Duodenal mucosa (tissue), 2 donors: ENCODE results near the gene PKD1L1.

Source experiments
- H3K27ac ChIP-seq: one replicate; pipeline ENCODE4 v1.7.0; 2013; ENCODE audit warnings: low read depth, low read length
- H3K27me3 ChIP-seq, 2 donors: one replicate each; pipeline ENCODE4 v1.7.0; 2013; ENCODE audit warnings: low read length in 2 of 2, control low read depth in 1 of 2; ENCODE audit not compliant: insufficient read depth in 2 of 2, control insufficient read depth in 1 of 2
- H3K36me3 ChIP-seq, 2 donors: one replicate each; pipeline ENCODE4 v1.7.0; 2013; ENCODE audit warnings: low read length in 2 of 2, control low read depth in 1 of 2; ENCODE audit not compliant: insufficient read depth in 2 of 2, control insufficient read depth in 1 of 2
- H3K4me1 ChIP-seq, 2 donors: one replicate each; pipeline ENCODE4 v1.7.0; 2013; ENCODE audit warnings: low read length in 2 of 2, control low read depth in 1 of 2; ENCODE audit not compliant: insufficient read depth in 2 of 2, control insufficient read depth in 1 of 2
- H3K4me3 ChIP-seq, 2 donors: one replicate each; pipeline ENCODE4 v1.7.0; 2013; ENCODE audit warnings: low read length in 2 of 2, low read depth in 1 of 2
- H3K9ac ChIP-seq, 2 donors: one replicate each; pipeline ENCODE4 v1.7.0; 2013; ENCODE audit warnings: low read length in 2 of 2, low read depth in 1 of 2
- H3K9me3 ChIP-seq, 2 donors: one replicate each; pipeline ENCODE4 v1.7.0; 2013; ENCODE audit warnings: low read length in 2 of 2, control low read depth in 1 of 2; ENCODE audit not compliant: control insufficient read depth in 1 of 2

PKD1L1 gene

DNA sequence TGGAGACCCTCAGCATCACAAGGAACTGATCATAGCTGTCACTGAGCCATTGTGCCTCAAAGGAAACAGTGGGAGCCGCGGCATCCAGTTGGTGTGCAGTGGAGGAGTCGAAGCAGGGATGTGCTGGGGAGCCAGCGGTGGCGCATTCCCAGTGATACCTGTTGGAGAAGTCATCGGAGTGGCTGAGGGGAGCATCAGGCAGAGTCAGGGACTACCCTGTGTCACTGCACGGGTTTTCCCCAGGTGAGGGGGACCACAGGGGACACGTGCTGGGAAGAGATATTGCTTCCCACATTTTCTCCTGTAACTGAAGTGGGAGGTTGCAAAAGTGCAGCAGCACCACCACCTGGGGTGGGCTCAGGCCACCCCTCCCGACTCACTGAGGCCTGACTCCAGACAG, 57.7 kb downstream of the PKD1L1 start:
- Histone ChIP-seq H3K4me3 (no peak overlapping the region), H3K4me1 (no peaks in the 10 kb centered on the region), H3K27ac (no peak overlapping the region), H3K27me3 (no peaks in the 10 kb centered on the region), H3K9ac (no peak overlapping the region), H3K9me3 (no peaks in the 10 kb centered on the region), H3K36me3 (no peaks in the 10 kb centered on the region)

DNA sequence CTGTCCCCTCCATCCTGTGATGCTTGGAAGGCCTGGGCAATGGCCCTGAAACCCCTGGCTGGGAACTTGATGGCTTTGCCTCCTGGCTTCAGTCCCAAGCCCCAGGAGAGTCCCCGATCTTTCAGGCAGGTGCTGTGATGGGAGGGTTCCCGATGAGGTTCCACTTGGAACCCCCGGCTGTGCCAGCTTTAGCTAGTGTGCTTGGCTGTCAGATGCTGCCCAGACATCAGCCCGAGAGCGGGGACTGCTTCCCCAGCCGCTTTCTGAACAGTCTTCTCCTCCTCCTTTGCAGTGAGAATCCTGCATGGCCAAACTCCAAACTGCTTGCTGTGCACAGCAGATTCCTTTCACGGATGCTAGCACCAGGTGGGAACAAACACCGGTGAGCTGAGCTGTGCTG, 58.1 kb downstream of the PKD1L1 start:
- H3K36me3 ChIP-seq = no peaks in the 10 kb centered on the region
- H3K9ac ChIP-seq = no peak overlapping the region
- H3K4me3 ChIP-seq = no peak overlapping the region
- H3K27ac ChIP-seq = no peak overlapping the region
- H3K27me3 ChIP-seq = no peaks in the 10 kb centered on the region
- H3K4me1 ChIP-seq = no peaks in the 10 kb centered on the region
- H3K9me3 ChIP-seq = no peaks in the 10 kb centered on the region

DNA sequence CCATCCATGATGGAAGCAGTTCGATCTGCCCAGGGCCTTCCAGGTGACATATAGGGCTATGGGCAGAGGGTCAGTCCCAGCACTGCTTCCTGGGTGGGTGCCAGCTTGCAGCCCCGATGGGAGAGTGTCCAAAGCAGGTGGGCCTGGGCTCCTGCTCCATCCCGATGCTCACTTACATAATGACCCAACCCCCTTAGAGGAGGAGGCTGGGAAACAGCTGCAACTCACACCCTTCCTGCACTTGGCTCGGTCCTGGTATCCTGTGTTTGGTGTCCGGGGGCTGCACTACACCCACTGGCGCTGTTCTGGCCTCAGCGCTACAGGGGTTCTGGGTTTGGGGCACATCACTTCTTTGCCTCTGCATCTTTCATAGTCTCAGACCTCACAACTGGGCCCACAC, 58.5 kb downstream of the PKD1L1 start:
- H3K9ac ChIP-seq = no peak overlapping the region
- H3K27me3 ChIP-seq = no peaks in the 10 kb centered on the region
- no peak overlapping the region for H3K4me3 ChIP-seq
- no peaks in the 10 kb centered on the region for H3K36me3 ChIP-seq
- no peaks in the 10 kb centered on the region for H3K4me1 ChIP-seq
- H3K9me3 ChIP-seq = no peaks in the 10 kb centered on the region
- H3K27ac ChIP-seq = no peak overlapping the region

DNA sequence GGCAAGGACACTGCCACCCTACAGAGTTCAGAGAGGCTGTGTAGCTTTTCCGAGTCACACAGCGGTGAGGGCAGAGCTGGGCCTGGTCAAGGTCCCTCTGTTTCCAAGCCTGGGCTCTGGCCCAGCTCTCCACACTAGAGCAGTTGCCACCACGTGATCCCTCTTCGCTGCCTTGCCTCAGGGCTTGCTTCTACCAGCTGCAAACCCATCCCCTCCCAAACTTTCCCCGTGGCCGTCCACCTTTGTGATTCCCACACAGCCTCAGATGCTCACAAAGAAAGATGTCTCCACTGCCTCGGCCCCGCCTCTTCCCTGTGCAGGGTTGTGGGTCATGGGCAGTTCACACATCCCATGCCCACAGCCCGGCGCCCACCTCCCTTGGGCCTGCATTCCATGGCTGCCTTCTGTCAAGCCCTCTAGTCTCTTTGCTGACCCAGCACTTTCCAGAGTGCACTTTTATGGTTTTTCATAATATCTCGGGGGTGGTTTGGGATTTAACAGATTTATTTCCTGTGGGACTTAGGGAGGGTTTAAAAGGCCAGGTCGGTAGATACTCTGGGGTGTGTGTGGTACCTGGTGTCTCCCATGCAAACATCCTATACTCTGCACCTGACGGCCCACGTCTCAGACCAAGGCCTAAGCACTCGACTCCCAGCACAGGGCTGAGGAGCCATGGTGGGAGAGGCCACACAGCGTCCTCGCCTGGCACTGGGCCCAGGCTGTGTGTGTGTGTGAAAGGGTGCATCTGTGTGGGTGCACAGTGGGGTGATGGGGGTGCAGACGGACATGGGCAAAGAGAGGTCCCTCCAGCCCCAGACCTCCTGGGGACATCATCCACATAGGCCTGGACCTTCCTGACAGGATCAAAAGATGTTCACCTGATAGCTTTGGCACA, 59.6 kb downstream of the PKD1L1 start:
- H3K9me3 ChIP-seq = no peaks in the 10 kb centered on the region
- no peaks in the 10 kb centered on the region for H3K27me3 ChIP-seq
- H3K9ac ChIP-seq = no peak overlapping the region
- no peaks in the 10 kb centered on the region for H3K4me1 ChIP-seq
- no peak overlapping the region for H3K27ac ChIP-seq
- H3K4me3 ChIP-seq = no peak overlapping the region
- no peaks in the 10 kb centered on the region for H3K36me3 ChIP-seq

DNA sequence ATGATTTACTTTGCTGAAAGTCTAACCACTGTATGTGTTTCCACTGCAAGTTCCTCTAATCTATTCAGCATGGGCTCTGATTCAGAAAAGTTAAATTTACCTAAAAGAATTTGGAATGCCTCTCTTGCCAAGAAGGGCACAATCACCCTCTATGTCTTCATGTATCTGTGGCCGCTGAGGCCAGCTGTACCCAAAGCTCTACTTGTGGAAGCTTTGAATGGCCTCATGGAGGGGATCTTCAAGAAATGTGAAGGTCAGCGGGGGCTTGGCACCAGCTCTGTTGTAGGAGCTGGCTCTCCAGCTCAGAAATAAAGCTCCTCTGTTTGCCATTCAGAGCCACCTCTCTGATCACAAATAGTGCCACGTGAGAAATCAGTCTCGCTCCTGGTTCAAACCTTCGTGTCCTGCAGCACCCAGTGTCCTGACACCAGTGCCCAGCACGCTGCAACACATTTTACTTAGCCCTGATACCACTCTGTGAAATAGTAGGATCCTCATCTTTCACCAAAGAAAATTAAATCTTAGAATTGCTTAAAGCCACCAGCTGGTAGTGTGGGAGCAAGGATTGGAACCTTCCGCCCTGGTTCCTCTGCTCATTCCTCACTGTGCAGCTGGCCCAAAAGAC, 61.1 kb downstream of the PKD1L1 start:
- no peak overlapping the region for H3K4me3 ChIP-seq
- H3K27me3 ChIP-seq = no peaks in the 10 kb centered on the region
- no peak overlapping the region for H3K9ac ChIP-seq
- no peak overlapping the region for H3K27ac ChIP-seq
- no peaks in the 10 kb centered on the region for H3K4me1 ChIP-seq
- no peaks in the 10 kb centered on the region for H3K9me3 ChIP-seq
- H3K36me3 ChIP-seq = no peaks in the 10 kb centered on the region

DNA sequence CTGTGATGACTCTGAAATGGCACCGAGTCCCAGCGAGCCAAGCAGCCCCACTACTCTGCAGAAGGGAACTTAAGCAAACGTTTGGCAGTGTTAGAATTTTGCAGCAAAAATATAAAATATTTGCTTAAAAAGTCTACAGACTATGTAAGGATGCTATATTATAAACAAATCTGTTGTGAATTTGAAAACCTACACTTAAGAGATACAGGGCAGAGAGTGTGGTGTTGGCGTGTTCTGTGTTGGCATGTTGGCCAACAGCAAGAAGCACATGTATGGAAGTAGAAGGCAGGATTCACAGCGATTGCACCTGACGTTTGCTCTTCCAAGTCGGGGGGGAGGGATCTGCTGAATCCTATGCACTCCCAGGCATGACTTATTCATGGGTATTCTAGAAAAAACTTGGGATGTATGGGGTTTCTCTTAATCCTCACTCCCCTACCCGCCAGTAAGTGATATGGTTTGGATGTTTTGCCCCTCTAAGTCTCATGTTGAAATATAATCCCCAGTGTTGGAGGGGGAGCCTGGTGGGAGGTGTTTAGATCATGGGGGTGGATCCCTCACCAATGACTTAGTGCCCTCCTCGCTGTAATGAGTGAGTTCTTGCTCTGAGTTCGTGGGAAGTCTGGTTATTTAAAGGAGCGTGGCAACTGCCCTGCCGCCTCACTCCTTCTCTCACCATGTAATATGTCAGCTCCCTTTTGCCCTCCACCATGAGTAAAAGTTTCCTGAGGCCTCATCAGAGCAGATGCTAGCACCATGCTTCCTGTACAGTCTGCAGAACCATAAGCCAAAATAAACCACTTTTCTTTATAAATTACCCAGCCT, 62.1 kb downstream of the PKD1L1 start:
- H3K4me3 ChIP-seq = no peak overlapping the region
- H3K9me3 ChIP-seq = no peaks in the 10 kb centered on the region
- H3K27ac ChIP-seq = no peak overlapping the region
- no peaks in the 10 kb centered on the region for H3K27me3 ChIP-seq
- H3K9ac ChIP-seq = no peak overlapping the region
- no peaks in the 10 kb centered on the region for H3K4me1 ChIP-seq
- H3K36me3 ChIP-seq = no peaks in the 10 kb centered on the region

DNA sequence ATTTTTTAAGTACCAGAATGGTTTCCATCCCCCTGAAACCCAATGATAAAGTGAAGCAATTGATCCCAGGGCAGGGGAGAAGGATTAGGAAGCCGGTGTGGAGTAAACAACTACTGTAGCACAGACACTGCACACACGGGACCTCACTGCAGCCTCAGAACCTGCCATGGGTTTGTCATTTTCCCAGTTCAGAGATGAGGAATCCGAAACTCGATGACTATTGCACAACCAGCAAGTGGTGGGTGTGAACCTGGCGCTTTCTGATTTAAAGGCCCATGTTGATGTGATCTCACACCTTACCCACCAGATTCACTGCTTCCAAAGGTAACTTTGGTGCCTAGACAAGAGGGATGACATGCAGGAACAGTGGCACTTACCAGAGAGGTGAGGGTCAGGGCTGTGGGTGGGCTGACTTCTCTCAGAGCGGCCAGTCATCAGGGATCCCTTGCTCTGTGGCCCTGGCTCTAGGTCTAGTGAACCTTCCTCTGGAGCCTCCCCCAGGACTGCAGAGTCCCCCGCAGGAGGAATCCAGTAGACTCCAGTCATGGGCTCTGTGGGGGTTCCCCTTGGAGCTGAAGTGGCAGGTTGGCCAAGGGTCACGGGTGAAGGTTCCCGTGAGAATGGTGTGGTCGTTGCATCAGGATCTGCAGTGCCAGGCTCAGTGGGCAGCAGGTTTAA, 62.8 kb downstream of the PKD1L1 start:
- Histone ChIP-seq H3K9ac (no peak overlapping the region), H3K9me3 (no peaks in the 10 kb centered on the region)

DNA sequence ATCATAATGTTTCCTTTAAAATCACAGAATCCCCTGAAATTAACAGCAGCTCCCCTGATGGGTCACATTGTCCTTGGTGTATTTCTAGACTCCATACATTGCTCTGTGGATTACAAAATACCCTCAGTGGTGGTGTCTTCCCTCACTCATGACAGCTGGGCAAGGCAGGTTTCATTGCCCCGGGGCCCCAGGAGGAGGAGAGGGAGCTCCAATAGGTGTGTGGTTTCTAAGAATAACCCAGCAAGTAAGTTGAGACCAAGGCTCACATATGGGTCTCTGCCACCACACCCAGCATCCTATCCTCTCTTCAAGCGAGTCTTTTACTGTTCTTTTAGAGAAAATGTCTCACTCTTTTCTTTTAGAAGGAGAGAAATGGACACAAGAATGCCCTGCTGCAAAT, 63.6 kb downstream of the PKD1L1 start:
- no peaks in the 10 kb centered on the region for H3K9me3 ChIP-seq
- H3K9ac ChIP-seq = no peak overlapping the region
- no peaks in the 10 kb centered on the region for H3K27me3 ChIP-seq
- no peak overlapping the region for H3K27ac ChIP-seq
- no peaks in the 10 kb centered on the region for H3K36me3 ChIP-seq
- no peak overlapping the region for H3K4me3 ChIP-seq
- no peaks in the 10 kb centered on the region for H3K4me1 ChIP-seq

More for the DNA sequence above, 62.8 kb downstream of the PKD1L1 start:
- Histone ChIP-seq H3K27me3 (no peaks in the 10 kb centered on the region), H3K36me3 (no peaks in the 10 kb centered on the region), H3K4me3 (no peak overlapping the region), H3K4me1 (no peaks in the 10 kb centered on the region), H3K27ac (no peak overlapping the region)

DNA sequence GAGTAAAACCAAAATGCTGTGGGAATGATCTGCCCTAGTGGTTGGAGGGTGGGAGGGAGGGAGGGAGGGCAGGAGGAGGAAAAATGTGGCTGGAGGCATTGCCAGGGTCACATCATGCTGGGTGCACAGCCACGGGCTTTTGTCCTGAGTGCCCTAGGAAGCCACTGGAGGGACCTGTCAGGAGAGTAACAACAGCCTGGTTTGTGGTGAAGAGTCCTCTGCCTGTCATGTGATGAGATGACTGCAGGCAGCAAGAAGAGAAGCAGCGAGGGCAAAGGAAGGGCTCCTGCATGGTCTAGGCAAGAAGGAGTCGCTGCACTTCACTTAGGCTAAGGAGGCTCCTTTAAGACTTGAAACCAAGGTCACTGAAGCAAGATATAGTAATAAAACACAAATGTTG, 65.6 kb downstream of the PKD1L1 start:
- Histone ChIP-seq H3K9me3 (no peaks in the 10 kb centered on the region), H3K9ac (no peak overlapping the region), H3K36me3 (no peaks in the 10 kb centered on the region), H3K4me1 (no peaks in the 10 kb centered on the region), H3K27ac (no peak overlapping the region), H3K27me3 (no peaks in the 10 kb centered on the region), H3K4me3 (no peak overlapping the region)
